ENCODE data around the gene FAM124B. TPM values are rescaled to one million over a fixed set of nuclear protein-coding genes. Genes with fewer than 3 reads are reported as not detected.

FAM124B gene
- polyA plus RNA-seq (0.03 to 0.04 TPM (median 0.03 TPM) in 3 replicates), polyA minus RNA-seq (0.10 TPM in 1 of 3 replicates, not detected in the others)
- 0.20 TPM for polyA plus RNA-seq (2011; ENCODE audit: low read depth)
- polyA plus RNA-seq (2011; cell fraction: cytosol; rRNA removed) = 0.04 TPM in 1 of 2 replicates, not detected in the other
- 0.13 and 0.17 TPM in 2 replicates for polyA plus RNA-seq (2011; cell fraction: nucleus; rRNA removed)
- polyA plus RNA-seq (2012; ENCODE audit: low replicate concordance) = 0.23 TPM in 1 of 2 replicates, not detected in the other
- not detected for polyA minus RNA-seq (2011; cell fraction: cytosol; rRNA and poly(A)+ RNA removed)
- polyA minus RNA-seq (2011; cell fraction: nucleus; rRNA and poly(A)+ RNA removed) = 0.21 TPM in 1 of 2 replicates, not detected in the other

GRCh38 chr2:224401641-224402342 lies at the start of gene FAM124B:
FAM124B (minus strand) TSS chr2:224402107; CDS start chr2:224401768, 339 bp downstream.
- DNase-seq (ENCODE audit: low read depth, low spot score) = no peak
- no peaks in the 10 kb centered on the region for H3K27me3 ChIP-seq (ENCODE audit: control insufficient read depth, extremely low read depth, insufficient read depth, low read length)
- no peak within 1 kb of the TSS for H3K4me2 ChIP-seq (ENCODE audit: control insufficient read depth, extremely low read depth, insufficient read depth, low read depth, low read length)
- no peaks in the 10 kb centered on the region for H3K9me1 ChIP-seq (ENCODE audit: control insufficient read depth, extremely low read depth, insufficient read depth, low read length)
- H3K36me3 ChIP-seq (ENCODE audit: control insufficient read depth in 2 of 2, extremely low read depth in 1 of 2, insufficient read depth in 2 of 2, low read length in 2 of 2) = no peaks in the 10 kb centered on the region
- no peak within 1 kb of the TSS for H3K27ac ChIP-seq (ENCODE audit: control insufficient read depth, insufficient read depth, low read length)
- H4K20me1 ChIP-seq (ENCODE audit: control insufficient read depth, extremely low read depth, insufficient read depth, low read length) = no peaks in the 10 kb centered on the region
- peaks cover 3% of the 10 kb centered on the region for H3K9me3 ChIP-seq (ENCODE audit: control insufficient read depth, low read depth, low read length)
- no peak within 1 kb of the TSS for H3K4me3 ChIP-seq (ENCODE audit: control insufficient read depth in 2 of 3, extremely low read depth in 1 of 3, insufficient read depth in 2 of 3, low read depth in 1 of 3, low read length in 3 of 3)
- no peak for TF ChIP-seq EZH2 (IDR thresholded peaks at IDR 0.05; ENCODE audit: low read length)
- FAIRE-seq = no peak
- H3K9ac ChIP-seq (ENCODE audit: control insufficient read depth, extremely low read depth, insufficient read depth, low read length) = no peak within 1 kb of the TSS
- no peaks in the 10 kb centered on the region for H3K79me2 ChIP-seq (ENCODE audit: control insufficient read depth, insufficient read depth, low read length)
- no peaks in the 10 kb centered on the region for H3K4me1 ChIP-seq (ENCODE audit: control insufficient read depth, extremely low read depth, insufficient read depth, low read length)
- H2AFZ ChIP-seq (ENCODE audit: control insufficient read depth, low read length) = no peak within 1 kb of the TSS
- dilution Hi-C loops (cut with MboI; ENCODE audit: extremely low pct_ligation_motif_present, low sequenced_read_pairs) = no loop called here

GRCh38 chr2:224449212-224450147 lies 47.6 kb upstream of the FAM124B start:
- Histone ChIP-seq H3K4me1 (ENCODE audit: control insufficient read depth, extremely low read depth, insufficient read depth, low read length) (no peaks in the 10 kb centered on the region), H3K27me3 (ENCODE audit: control insufficient read depth, extremely low read depth, insufficient read depth, low read length) (no peaks in the 10 kb centered on the region), H3K27ac (ENCODE audit: control insufficient read depth, insufficient read depth, low read length) (no peak overlapping the region), H3K4me3 (ENCODE audit: control insufficient read depth in 2 of 3, extremely low read depth in 1 of 3, insufficient read depth in 2 of 3, low read depth in 1 of 3, low read length in 3 of 3) (no peak overlapping the region), H3K36me3 (ENCODE audit: control insufficient read depth in 2 of 2, extremely low read depth in 1 of 2, insufficient read depth in 2 of 2, low read length in 2 of 2) (no peaks in the 10 kb centered on the region), H2AFZ (ENCODE audit: control insufficient read depth, low read length) (no peak overlapping the region), H3K9me3 (ENCODE audit: control insufficient read depth, low read depth, low read length) (no peaks in the 10 kb centered on the region), H3K9ac (ENCODE audit: control insufficient read depth, extremely low read depth, insufficient read depth, low read length) (no peak overlapping the region), H4K20me1 (ENCODE audit: control insufficient read depth, extremely low read depth, insufficient read depth, low read length) (no peaks in the 10 kb centered on the region), H3K4me2 (ENCODE audit: control insufficient read depth, extremely low read depth, insufficient read depth, low read depth, low read length) (no peak overlapping the region), H3K79me2 (ENCODE audit: control insufficient read depth, insufficient read depth, low read length) (no peaks in the 10 kb centered on the region), H3K9me1 (ENCODE audit: control insufficient read depth, extremely low read depth, insufficient read depth, low read length) (no peaks in the 10 kb centered on the region)
- no peak for DNase-seq (ENCODE audit: low read depth, low spot score)
- TF ChIP-seq CTCF (optimal IDR thresholded peaks at IDR 0.05 in 1 of 3, IDR thresholded peaks at IDR 0.05 in 1 of 3, conservative IDR thresholded peaks at IDR 0.05 in 1 of 3; ENCODE audit: extremely low read depth in 1 of 3, insufficient read depth in 2 of 3, low read length in 3 of 3) = peak; percentile 50 to 71 (median 60)
- TF ChIP-seq EZH2 (IDR thresholded peaks at IDR 0.05; ENCODE audit: low read length) = no peak
- peak; percentile 67 for FAIRE-seq
- dilution Hi-C loops (cut with MboI; ENCODE audit: extremely low pct_ligation_motif_present, low sequenced_read_pairs) = no loop called here

All from keratinocyte (primary cell).